HCT116 (cell line): ENCODE results near the gene TRPM3.

Experiments
- EZH2 ChIP-seq: fragments of 200-600 bp; sonication (generic); IDR thresholded peaks from 2 replicates; pipeline ENCODE4 v1.6.1; 2017; ENCODE audit warnings: antibody characterized with exemption, mixed run types
- POLR2AphosphoS5 ChIP-seq: IDR thresholded peaks from 2 replicates; pipeline ENCODE4 v1.6.1; 2011; ENCODE audit warnings: mild to moderate bottlenecking, low read depth, low read length, moderate library complexity
- RAD21 ChIP-seq: IDR thresholded peaks from 2 replicates; pipeline ENCODE4 v1.6.1; 2012; ENCODE audit warnings: low read depth, mild to moderate bottlenecking
- SIN3A ChIP-seq: IDR thresholded peaks from 2 replicates; pipeline ENCODE4 v1.6.1; 2012; ENCODE audit warnings: low read depth
- TF ChIP-seq, protein P1 (sequence below), 3 experiments: fragments of 200-600 bp in 1 of 3; sonication (generic) in 1 of 3; IDR thresholded peaks in 2 of 3; conservative IDR thresholded peaks in 1 of 3; 2 replicates each; pipeline ENCODE4 v1.5.1; 2012 to 2017; ENCODE audit warnings: low read depth in 2 of 3, low read length in 2 of 3, antibody characterized with exemption in 1 of 3, borderline replicate concordance in 1 of 3, control low read depth in 1 of 3, mild to moderate bottlenecking in 1 of 3, mixed read lengths in 1 of 3, mixed run types in 1 of 3, moderate library complexity in 1 of 3; ENCODE audit not compliant: insufficient read depth in 1 of 3
- TF ChIP-seq, protein P2 (sequence below): IDR thresholded peaks from 2 replicates; pipeline ENCODE4 v1.6.1; 2011; ENCODE audit warnings: mild to moderate bottlenecking, low read length, moderate library complexity; ENCODE audit not compliant: insufficient replicate concordance; ENCODE audit errors: extremely low read depth

DNA sequence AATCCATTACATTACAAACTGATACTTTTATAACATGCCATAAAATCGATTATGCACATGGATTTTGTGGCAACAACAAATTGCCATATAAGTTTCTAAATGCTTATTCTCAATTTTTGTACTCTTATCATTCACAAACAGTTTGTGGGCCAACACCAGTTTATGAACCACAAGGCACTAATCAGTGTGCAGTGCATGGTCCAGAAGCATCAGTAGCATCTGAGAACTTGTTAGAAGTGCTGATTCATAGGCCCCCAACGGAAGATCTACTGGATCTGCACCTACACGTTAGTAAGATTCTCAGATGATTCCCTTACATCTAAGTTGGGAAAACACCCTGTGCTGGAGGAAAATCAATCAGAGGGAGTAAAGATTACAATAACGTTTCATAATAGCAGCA, 242.8 kb downstream of the TRPM3 start:
- TF ChIP-seq, protein P1, sequence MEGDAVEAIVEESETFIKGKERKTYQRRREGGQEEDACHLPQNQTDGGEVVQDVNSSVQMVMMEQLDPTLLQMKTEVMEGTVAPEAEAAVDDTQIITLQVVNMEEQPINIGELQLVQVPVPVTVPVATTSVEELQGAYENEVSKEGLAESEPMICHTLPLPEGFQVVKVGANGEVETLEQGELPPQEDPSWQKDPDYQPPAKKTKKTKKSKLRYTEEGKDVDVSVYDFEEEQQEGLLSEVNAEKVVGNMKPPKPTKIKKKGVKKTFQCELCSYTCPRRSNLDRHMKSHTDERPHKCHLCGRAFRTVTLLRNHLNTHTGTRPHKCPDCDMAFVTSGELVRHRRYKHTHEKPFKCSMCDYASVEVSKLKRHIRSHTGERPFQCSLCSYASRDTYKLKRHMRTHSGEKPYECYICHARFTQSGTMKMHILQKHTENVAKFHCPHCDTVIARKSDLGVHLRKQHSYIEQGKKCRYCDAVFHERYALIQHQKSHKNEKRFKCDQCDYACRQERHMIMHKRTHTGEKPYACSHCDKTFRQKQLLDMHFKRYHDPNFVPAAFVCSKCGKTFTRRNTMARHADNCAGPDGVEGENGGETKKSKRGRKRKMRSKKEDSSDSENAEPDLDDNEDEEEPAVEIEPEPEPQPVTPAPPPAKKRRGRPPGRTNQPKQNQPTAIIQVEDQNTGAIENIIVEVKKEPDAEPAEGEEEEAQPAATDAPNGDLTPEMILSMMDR (IDR thresholded peaks at IDR 0.05 in 2 of 3, conservative IDR thresholded peaks at IDR 0.05 in 1 of 3; ENCODE audit: borderline replicate concordance in 1 of 3, insufficient read depth in 1 of 3, low read depth in 2 of 3, low read length in 2 of 3) = no peak
- TF ChIP-seq SIN3A (no peak), EZH2 (no peak), POLR2AphosphoS5 (no peak), RAD21 (no peak)
- TF ChIP-seq, protein P2, sequence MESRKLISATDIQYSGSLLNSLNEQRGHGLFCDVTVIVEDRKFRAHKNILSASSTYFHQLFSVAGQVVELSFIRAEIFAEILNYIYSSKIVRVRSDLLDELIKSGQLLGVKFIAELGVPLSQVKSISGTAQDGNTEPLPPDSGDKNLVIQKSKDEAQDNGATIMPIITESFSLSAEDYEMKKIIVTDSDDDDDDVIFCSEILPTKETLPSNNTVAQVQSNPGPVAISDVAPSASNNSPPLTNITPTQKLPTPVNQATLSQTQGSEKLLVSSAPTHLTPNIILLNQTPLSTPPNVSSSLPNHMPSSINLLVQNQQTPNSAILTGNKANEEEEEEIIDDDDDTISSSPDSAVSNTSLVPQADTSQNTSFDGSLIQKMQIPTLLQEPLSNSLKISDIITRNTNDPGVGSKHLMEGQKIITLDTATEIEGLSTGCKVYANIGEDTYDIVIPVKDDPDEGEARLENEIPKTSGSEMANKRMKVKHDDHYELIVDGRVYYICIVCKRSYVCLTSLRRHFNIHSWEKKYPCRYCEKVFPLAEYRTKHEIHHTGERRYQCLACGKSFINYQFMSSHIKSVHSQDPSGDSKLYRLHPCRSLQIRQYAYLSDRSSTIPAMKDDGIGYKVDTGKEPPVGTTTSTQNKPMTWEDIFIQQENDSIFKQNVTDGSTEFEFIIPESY = no peak
